ENCODE results near the gene C2orf49. TPM values are rescaled to one million over a fixed set of nuclear protein-coding genes. Genes with fewer than 3 reads are reported as not detected.

C2orf49 gene
- total RNA-seq, 1 donor from 2014 or later: 15.3 TPM

DNA sequence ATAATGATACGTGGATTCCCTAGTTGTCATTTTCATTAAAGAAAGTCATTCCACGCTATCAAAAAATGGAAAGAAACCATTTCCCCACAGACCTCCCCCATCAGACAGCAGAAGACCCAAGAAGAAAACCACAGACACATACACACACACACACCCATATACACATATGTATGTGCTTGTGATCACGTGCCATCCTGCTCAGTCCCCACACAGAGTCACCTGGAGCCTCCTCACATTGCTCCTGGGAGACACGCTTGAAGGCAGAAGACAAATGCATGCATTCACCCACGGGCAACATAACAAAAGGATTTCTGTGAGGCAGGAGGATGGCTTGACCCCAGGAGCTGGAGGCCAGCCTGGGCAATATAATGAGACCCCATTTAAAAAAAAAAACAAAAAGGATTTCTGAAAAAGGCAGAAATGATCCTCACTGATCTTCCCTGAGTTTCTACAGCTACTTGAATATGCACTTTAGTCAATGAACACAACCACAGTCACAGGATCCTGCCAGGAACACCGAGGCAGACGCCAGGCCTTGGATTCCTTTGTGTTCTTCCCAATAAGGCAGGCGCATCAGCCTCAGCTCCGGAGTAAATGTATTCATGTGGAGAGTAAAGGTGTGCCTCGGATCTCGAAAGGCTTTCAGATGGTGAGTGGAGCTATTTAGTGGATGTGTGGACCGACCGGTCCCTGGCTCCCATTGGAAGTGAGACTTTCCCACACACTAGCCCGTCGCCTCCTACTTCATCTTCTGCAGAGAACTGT is 28.8 kb upstream of the C2orf49 start:
- TF ChIP-seq, protein P1, sequence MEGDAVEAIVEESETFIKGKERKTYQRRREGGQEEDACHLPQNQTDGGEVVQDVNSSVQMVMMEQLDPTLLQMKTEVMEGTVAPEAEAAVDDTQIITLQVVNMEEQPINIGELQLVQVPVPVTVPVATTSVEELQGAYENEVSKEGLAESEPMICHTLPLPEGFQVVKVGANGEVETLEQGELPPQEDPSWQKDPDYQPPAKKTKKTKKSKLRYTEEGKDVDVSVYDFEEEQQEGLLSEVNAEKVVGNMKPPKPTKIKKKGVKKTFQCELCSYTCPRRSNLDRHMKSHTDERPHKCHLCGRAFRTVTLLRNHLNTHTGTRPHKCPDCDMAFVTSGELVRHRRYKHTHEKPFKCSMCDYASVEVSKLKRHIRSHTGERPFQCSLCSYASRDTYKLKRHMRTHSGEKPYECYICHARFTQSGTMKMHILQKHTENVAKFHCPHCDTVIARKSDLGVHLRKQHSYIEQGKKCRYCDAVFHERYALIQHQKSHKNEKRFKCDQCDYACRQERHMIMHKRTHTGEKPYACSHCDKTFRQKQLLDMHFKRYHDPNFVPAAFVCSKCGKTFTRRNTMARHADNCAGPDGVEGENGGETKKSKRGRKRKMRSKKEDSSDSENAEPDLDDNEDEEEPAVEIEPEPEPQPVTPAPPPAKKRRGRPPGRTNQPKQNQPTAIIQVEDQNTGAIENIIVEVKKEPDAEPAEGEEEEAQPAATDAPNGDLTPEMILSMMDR (IDR thresholded peaks at IDR 0.05): no peak
- Mint-ChIP-seq H3K36me3 (ENCODE audit: low read depth) (peaks cover 16% of the 10 kb centered on the region), H3K4me3 (ENCODE audit: unreplicated experiment) (no peak overlapping the region), H3K27ac (ENCODE audit: unreplicated experiment) (no peak overlapping the region), H3K4me1 (ENCODE audit: low read depth) (no peaks in the 10 kb centered on the region), H3K9me3 (ENCODE audit: low read depth) (no peaks in the 10 kb centered on the region), H3K27me3 (ENCODE audit: low read depth) (no peaks in the 10 kb centered on the region)
- DNase-seq (ENCODE audit: low spot score): no peak

GRCh38 chr2:105309147-105309545 is 28.2 kb upstream of the C2orf49 start:
- DNase-seq (ENCODE audit: low spot score): no peak
- Mint-ChIP-seq H3K27ac (ENCODE audit: unreplicated experiment) (no peak overlapping the region), H3K4me1 (ENCODE audit: low read depth) (no peaks in the 10 kb centered on the region), H3K36me3 (ENCODE audit: low read depth) (peaks cover 16% of the 10 kb centered on the region), H3K9me3 (ENCODE audit: low read depth) (no peaks in the 10 kb centered on the region), H3K4me3 (ENCODE audit: unreplicated experiment) (no peak overlapping the region), H3K27me3 (ENCODE audit: low read depth) (no peaks in the 10 kb centered on the region)
- TF ChIP-seq, protein P1 (IDR thresholded peaks at IDR 0.05): no peak

DNA sequence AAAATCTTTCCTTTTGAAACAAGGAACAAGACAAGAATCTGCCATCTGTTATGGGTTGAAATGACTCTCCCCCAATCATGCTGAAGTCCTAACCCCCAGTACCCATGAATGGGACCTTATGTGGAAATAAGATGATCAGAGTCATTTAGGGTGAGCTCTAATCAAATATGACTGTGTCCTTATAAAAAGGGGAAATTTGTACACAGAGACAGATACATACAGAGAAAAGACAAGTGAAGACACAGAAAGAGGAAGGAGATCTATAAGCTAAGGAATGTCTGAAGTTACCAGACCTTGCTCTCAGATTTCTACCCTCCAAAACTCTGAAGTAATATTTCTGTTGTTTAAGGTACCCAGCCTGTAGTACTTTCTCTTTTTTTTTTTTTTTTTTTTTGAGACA is 23.5 kb upstream of the C2orf49 start:
- H3K27me3 Mint-ChIP-seq (ENCODE audit: low read depth): no peaks in the 10 kb centered on the region
- TF ChIP-seq, protein P1 (IDR thresholded peaks at IDR 0.05): no peak

DNA sequence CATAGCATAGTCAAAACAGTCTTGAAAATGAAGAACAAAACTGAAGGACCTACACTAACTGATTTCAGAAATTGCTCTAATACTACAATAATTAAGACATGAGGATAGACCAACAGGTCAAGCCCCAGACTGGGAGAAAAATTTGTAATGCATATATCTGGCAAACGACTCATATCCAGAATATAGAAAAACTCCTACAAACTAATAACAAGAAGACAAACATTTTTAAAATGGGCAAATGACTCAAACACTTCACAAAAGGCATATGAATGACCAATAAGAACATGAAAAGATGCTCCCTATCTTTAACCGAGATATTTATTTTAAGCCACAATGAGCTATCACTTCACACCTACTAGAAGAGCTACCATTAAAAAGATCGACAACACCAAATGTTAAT is 22.0 kb upstream of the C2orf49 start:
- Mint-ChIP-seq H3K36me3 (ENCODE audit: low read depth) (no peaks in the 10 kb centered on the region), H3K27ac (ENCODE audit: unreplicated experiment) (no peak overlapping the region), H3K27me3 (ENCODE audit: low read depth) (no peaks in the 10 kb centered on the region), H3K4me1 (ENCODE audit: low read depth) (peaks cover 11% of the 10 kb centered on the region), H3K4me3 (ENCODE audit: unreplicated experiment) (no peak overlapping the region), H3K9me3 (ENCODE audit: low read depth) (no peaks in the 10 kb centered on the region)
- no peak for DNase-seq (ENCODE audit: low spot score)
- TF ChIP-seq, protein P1 (IDR thresholded peaks at IDR 0.05): no peak

More for the DNA sequence above, 23.5 kb upstream of the C2orf49 start:
- Mint-ChIP-seq H3K4me1 (ENCODE audit: low read depth) (peaks cover 7% of the 10 kb centered on the region), H3K27ac (ENCODE audit: unreplicated experiment) (no peak overlapping the region), H3K4me3 (ENCODE audit: unreplicated experiment) (no peak overlapping the region), H3K36me3 (ENCODE audit: low read depth) (peaks cover under 1% of the 10 kb centered on the region), H3K9me3 (ENCODE audit: low read depth) (no peaks in the 10 kb centered on the region)
- no peak for DNase-seq (ENCODE audit: low spot score)

DNA sequence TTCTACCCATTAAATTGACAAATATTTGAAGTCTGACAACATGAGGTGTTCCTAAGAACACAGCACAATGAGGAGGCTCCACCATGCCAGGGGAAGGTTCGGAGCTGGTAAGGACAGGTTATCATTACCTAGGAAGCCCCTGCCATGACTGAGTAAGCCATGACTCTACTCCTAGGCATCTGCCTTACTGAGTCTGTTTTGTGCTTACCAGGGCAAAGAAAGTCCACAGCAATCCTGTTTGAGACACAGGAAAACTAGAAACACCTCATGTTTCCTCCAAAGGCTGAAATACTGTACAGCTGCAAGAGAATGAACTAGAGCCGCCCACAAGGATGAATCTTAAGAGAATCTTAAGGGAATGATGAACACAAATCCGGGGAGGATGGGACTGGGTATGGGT is 19.4 kb upstream of the C2orf49 start:
- no peaks in the 10 kb centered on the region for H3K27me3 Mint-ChIP-seq (ENCODE audit: low read depth)
- TF ChIP-seq, protein P1 (IDR thresholded peaks at IDR 0.05): no peak
- no peak overlapping the region for H3K4me3 Mint-ChIP-seq (ENCODE audit: unreplicated experiment)
- DNase-seq (ENCODE audit: low spot score): no peak
- H3K4me1 Mint-ChIP-seq (ENCODE audit: low read depth): peaks cover 26% of the 10 kb centered on the region
- no peak overlapping the region for H3K27ac Mint-ChIP-seq (ENCODE audit: unreplicated experiment)
- no peaks in the 10 kb centered on the region for H3K36me3 Mint-ChIP-seq (ENCODE audit: low read depth)
- H3K9me3 Mint-ChIP-seq (ENCODE audit: low read depth): no peaks in the 10 kb centered on the region
